Measurements from ENCODE around the gene ADPRHL1.

Gene ADPRHL1

GRCh38 chr13:113476811-113477210 lies 23.5 kb upstream of the ADPRHL1 start:
- Histone ChIP-seq H3K27me3 (no peaks in the 10 kb centered on the region), H3K4me3 (ENCODE audit: low read depth in 1 of 2, low read length in 1 of 2) (no peak overlapping the region), H3K36me3 (peaks cover 45% of the 10 kb centered on the region), H3K9me3 (no peaks in the 10 kb centered on the region), H3K27ac (no peak overlapping the region), H3K4me1 (ENCODE audit: control insufficient read depth in 1 of 2, insufficient read depth in 1 of 2, low read depth in 1 of 2, low read length in 1 of 2) (peaks cover 7 to 8% of the 10 kb centered on the region in 2 experiments)
- TF ChIP-seq, protein P1, sequence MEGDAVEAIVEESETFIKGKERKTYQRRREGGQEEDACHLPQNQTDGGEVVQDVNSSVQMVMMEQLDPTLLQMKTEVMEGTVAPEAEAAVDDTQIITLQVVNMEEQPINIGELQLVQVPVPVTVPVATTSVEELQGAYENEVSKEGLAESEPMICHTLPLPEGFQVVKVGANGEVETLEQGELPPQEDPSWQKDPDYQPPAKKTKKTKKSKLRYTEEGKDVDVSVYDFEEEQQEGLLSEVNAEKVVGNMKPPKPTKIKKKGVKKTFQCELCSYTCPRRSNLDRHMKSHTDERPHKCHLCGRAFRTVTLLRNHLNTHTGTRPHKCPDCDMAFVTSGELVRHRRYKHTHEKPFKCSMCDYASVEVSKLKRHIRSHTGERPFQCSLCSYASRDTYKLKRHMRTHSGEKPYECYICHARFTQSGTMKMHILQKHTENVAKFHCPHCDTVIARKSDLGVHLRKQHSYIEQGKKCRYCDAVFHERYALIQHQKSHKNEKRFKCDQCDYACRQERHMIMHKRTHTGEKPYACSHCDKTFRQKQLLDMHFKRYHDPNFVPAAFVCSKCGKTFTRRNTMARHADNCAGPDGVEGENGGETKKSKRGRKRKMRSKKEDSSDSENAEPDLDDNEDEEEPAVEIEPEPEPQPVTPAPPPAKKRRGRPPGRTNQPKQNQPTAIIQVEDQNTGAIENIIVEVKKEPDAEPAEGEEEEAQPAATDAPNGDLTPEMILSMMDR (IDR thresholded peaks at IDR 0.05) = no peak

DNA sequence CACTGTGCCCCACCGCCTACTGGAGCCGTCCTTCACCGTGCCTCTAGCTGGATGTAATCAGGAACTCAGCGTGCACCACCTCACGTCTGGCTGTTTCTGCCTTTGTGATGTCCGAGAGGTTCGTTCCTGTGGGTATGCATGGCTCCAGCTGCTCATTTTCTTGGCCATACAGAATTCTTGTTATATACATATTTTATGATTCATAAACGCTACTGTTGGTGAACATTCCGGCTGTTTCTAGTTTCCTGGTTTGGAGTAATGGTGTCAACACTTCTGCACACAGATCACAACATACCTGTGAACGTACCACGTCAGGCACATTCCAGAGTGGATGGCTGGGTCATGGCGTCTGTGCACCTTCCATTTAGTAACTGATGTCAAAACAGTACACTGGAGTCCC lies 22.6 kb upstream of the ADPRHL1 start:
- H3K9me3 ChIP-seq = no peaks in the 10 kb centered on the region
- TF ChIP-seq, protein P1 (IDR thresholded peaks at IDR 0.05) = no peak
- H3K4me3 ChIP-seq (ENCODE audit: low read depth in 1 of 2, low read length in 1 of 2) = no peak overlapping the region
- H3K27ac ChIP-seq = no peak overlapping the region
- no peaks in the 10 kb centered on the region for H3K27me3 ChIP-seq
- peaks cover 50% of the 10 kb centered on the region for H3K36me3 ChIP-seq
- peaks cover 7 to 8% of the 10 kb centered on the region in 2 experiments for H3K4me1 ChIP-seq (ENCODE audit: control insufficient read depth in 1 of 2, insufficient read depth in 1 of 2, low read depth in 1 of 2, low read length in 1 of 2)

- H3K36me3 ChIP-seq = peaks cover 50% of the 10 kb centered on the region
- TF ChIP-seq, protein P1 (IDR thresholded peaks at IDR 0.05) = no peak
- H3K4me1 ChIP-seq (ENCODE audit: control insufficient read depth in 1 of 2, insufficient read depth in 1 of 2, low read depth in 1 of 2, low read length in 1 of 2) = peaks cover 7 to 8% of the 10 kb centered on the region in 2 experiments
- no peaks in the 10 kb centered on the region for H3K9me3 ChIP-seq
- H3K27me3 ChIP-seq = no peaks in the 10 kb centered on the region
- no peak overlapping the region for H3K27ac ChIP-seq
- H3K4me3 ChIP-seq (ENCODE audit: low read depth in 1 of 2, low read length in 1 of 2) = no peak overlapping the region
Measured at GRCh38 chr13:113475280-113475679, 22.0 kb upstream of the ADPRHL1 start.

DNA sequence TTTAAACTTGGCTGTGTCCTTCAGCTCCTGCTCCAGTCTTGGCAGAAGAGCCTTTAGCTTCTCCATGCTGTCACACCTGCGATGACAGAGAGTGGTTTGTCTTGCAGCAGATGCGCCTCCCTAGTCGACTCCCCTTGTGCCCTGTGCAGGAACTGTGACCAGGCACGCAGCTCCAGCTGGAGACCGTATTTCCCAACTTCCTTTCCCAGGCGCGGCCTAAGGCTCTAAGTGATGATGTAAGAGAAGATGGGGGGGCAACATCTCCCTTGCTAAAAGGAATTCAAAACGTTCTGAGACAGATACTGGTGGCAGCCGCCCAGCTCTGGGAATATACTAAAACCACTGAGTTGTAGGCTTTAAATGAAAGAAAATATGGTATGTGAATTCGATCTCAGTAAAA lies 20.9 kb upstream of the ADPRHL1 start:
- peaks cover 7 to 8% of the 10 kb centered on the region in 2 experiments for H3K4me1 ChIP-seq (ENCODE audit: control insufficient read depth in 1 of 2, insufficient read depth in 1 of 2, low read depth in 1 of 2, low read length in 1 of 2)
- H3K4me3 ChIP-seq (ENCODE audit: low read depth in 1 of 2, low read length in 1 of 2) = no peak overlapping the region
- peaks cover 52% of the 10 kb centered on the region for H3K36me3 ChIP-seq
- TF ChIP-seq, protein P1 (IDR thresholded peaks at IDR 0.05) = no peak
- no peaks in the 10 kb centered on the region for H3K27me3 ChIP-seq
- H3K9me3 ChIP-seq = no peaks in the 10 kb centered on the region
- H3K27ac ChIP-seq = no peak overlapping the region

GRCh38 chr13:113472355-113473025 lies 19.2 kb upstream of the ADPRHL1 start:
- Histone ChIP-seq H3K4me1 (ENCODE audit: control insufficient read depth in 1 of 2, insufficient read depth in 1 of 2, low read depth in 1 of 2, low read length in 1 of 2) (peaks cover 7 to 8% of the 10 kb centered on the region in 2 experiments), H3K4me3 (ENCODE audit: low read depth in 1 of 2, low read length in 1 of 2) (no peak overlapping the region), H3K27ac (no peak overlapping the region), H3K27me3 (no peaks in the 10 kb centered on the region), H3K9me3 (no peaks in the 10 kb centered on the region), H3K36me3 (peaks cover 63% of the 10 kb centered on the region)
- TF ChIP-seq, protein P1 (IDR thresholded peaks at IDR 0.05) = no peak

Data from neutrophil (primary cell).